NCI-H1436 (cell line): ENCODE results near the gene KRT84.

Source experiments
- DNase-seq: peaks from one replicate; lab custom pipeline; 2025; lab: John Stamatoyannopoulos, UW

The KRT84 gene

DNA sequence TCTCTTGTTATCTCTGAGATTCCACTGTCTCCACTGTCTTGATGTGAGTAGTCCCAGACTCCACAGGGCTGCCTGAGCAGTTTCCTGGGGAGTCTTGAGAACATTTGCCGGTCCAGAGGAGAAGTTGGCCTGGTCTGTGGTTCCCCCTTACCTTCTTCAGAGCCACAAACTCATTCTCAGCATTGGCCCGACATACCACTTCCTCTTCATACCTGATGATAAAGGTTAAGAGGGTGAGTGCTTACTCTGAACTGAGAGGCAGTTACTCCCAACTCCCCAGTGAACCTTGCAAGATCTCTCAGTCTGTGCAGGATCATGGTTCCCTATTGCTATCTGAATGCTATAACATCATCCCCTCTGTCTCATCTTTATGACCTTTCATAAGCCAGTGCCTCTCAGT, 2.6 kb downstream of the KRT84 start:
- no peak for DNase-seq

DNA sequence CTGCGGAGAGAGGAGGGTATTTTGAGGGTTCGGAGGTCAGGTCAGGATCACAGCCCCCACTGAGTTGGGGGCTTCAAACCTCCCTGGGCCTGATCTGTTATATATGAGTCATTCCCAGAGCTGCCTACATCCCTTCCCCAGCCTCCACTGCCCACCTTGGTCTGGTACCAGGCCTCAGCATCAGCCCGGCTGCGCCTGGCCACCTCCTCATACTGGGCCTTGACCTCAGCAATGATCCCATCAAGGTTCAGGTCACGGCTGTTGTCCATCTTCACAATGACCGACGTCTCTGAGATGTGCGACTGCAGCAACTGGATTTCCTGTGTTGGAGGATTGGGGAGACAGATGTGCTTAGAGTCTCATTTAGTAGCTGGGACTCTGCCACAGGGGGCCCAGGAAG, 4.2 kb downstream of the KRT84 start:
- DNase-seq, result no peak

DNA sequence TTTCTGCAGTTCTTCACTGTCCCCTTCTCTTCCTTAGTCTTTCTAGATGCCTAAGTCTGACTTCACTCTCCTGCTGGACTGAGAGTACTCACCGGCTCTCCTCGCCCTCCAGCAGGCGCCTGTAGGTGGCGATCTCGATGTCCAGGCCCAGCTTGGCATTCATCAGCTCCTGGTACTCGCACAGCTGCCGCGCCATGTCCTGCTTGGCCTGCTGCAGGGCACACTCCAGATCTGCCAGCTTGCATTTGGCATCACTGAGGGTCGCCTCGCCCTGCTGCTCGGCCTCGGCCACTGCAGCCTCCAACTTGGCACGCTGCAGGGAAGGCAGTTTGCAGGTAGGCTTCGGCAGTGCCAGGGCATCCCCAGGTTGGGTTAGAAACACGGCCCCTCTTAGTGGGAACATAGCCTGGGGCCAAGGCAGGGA, 5.2 kb downstream of the KRT84 start:
- no peak for DNase-seq

DNA sequence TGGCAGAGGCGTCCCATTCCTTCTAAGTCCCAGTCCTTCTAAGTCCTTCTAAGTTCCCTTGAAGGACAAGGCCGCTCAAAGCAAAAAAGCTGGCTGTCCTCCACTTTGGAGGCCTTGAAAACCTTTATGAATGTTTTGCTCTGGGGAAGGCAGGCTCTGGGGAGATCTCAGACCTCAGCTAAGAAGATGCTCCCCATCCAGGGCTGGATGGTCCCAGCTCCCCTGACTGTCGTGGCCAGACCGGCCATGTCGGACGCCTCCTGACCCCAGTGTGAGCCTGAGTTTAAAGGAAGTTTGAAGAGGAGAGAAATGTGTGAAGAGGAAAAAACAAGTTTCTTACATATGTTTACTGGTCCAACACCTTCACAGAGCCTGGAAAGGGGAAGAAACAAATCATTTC, 5.9 kb downstream of the KRT84 start:
- no peak for DNase-seq

DNA sequence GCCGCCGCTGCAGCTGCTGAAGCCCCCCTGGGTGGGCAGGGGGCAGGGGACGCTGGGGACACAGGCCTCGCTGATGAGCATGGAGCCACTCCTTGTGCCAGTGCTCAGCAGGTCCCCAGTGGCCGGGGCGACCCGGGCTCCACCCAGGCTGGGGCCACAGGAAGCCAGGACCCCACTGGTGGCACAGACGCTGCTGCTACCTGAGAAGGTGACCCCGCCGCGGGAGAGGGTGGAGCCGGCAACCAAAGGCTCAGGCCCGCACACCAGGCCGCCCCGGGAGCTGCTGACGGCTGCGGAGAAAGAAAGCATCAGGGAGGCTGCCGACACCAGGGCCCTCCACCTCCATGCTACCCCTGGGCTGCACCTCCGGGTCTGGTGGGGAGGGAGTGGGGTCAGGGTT, 7.4 kb downstream of the KRT84 start:
- no peak for DNase-seq

DNA sequence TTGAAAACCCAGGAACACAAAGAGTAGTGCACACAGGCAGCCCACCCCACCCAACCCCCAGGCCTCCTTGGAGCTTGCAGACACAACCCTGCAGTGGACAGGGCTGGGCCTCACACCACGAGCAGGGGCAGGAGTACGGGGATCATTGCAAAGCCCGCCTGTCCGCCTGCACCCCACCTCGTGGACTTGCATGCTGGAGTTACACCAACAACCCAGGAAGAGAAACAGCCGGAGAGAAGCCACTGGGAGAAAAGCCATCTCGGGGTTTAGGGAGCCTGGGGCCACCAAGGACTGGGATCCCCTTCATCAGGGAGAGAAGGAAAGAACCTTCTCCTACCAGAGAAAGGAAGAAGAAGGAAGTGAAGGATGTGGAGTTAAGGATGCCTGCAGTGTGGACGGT, 8.2 kb downstream of the KRT84 start:
- DNase-seq, result no peak

DNA sequence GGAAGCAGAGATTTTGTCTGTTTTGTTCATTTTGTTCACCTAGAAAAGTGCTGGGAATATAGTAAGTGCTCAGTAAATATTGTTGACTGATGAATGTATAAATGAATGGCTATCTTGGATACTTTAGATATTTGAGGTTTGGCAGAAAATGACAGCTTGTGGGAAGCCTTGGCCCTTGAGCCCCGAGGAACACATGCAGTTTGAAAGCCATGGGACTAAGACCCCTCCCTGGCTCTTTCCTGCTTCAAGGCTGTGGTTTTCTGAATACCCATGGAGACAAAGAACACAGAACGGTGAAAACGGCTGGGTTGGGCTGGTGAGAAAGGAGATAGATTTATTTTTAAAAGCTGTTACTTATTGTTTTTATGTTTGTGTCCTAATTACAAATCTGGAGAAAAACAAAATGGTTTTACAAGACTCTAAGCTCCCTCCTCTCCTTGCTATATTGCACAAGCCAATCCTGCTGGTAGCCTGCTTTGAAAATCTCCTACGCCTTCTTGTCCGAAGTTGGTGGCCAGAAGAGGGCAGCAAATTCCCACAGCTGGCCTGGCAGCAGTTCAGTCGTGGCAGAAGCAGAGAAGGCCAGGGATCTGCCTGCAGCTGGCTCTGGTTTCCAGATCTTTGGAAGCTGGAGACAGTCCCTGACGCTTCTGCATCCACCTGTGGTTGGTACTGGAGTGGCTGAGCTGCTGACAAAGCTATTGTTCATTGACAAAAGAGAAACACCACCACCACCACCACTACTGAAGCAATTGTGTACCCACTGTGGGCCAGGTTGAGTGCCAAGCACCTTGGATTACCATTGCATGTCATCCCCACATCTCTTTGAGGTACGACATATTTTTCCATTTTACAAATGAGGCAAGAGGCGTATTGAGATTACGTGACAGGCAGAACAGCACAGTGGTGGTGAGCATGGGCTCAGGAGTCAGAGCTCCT, 13.0 kb downstream of the KRT84 start:
- peak; percentile 64 for DNase-seq

DNA sequence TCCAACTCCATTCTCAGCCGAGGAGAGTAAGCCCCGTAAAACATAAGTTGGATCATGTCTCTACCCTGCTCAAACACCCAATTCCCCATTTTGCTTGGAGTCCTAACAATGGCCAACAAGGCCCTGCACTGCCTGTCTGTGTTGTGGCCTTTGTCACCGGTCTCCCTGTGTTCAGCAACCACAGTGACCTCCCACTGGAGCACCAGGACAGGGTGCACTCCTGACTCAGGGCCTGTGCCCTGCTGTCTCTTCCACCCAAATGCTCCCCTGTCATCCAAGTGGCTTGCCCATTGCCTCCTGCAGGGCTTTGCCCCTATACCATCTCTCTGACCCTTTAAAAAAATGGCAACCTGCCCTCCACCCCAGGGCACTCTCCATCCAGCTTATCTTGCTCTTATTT, 13.7 kb downstream of the KRT84 start:
- no peak for DNase-seq

DNA sequence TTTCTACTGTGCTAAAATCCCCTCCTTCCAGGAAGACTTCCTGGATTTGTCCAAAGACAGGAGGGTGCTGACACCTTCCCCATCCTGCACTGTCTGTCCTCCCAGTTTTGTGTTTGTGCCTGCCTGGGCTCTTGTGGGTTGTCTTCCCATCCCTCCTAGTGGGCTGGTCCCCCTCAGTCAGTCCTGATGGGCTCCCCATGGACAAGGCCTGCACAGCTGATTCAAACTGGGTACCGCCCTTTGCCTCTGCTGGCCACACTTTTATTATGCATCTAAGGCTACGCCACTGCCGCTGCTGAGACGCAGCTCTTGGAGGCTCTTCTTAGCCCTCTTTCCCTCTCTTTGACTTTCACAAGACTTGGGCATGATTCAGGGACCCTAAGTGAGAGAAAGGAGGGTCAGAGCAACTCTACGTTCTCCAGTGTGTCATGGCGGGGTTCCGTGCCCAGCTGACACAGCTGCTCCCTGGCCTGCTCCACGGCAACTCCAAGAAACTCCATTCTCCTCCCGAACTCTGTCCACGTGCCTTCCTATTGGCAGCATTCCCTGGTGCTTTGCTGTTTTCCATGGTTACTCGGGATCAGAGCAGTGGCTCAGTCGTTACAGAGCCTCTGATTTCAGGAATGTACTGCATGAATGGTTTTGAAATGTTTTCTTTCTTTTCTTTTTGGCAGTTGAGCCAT, 14.4 kb downstream of the KRT84 start:
- no peak for DNase-seq

DNA sequence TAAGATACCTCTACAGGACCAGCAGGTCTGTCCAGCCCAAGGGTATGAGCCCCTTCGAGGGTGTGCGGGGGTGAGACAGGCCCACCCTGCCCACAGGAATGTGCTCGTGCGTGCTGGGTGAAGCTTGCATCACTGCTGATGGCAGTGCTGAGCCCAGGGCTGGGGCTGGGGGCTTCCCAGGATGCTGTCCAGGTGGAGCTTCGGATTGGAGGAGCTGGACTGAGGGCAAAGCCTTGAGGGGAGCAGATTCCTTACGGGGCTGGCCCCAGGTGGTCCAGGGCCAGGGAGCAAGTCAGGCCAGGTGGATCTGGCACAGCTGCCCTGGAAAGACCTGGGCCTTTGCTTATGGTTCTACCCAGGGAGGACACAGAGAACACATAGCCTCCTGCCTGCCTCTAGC, 15.6 kb downstream of the KRT84 start:
- no peak for DNase-seq

DNA sequence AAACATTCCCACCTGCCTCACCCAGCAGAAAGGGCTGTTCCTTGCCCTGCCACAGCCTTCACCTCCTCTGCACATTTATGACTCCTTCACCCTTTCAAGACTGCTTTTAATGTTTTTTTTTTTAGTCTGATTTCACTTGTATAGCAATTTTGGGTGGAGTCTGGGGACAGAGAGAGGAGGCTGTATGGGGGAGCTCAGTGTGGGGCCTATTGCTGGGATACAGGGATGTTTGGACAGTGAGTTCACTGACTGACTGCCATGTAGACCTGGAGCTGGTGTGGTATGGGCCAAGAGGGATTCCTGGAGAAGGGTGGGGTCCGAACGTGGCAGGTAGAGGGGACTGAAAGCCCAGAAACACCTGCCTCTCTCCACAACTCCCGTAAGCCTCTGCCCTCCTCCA, 16.2 kb downstream of the KRT84 start:
- DNase-seq, result no peak

DNA sequence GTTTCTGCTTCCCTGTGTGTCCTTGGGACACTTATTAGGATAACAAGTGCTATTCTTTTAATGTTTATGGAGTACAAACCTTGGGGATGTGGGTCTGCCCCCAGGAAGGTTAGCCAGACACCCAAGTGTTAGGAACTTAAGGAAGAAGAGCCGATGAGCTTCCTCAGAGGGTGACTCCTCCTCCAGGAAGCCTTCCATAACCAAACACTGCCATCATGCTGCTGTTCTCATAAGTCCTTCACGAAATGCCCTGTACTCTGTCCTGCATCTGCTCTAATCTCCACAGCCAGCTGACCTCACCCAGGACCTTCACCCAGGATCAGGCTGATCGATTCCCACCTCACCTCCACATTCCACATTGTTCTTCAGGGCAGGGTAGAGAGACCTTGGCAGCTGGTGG, 16.9 kb downstream of the KRT84 start:
- DNase-seq, result no peak

DNA sequence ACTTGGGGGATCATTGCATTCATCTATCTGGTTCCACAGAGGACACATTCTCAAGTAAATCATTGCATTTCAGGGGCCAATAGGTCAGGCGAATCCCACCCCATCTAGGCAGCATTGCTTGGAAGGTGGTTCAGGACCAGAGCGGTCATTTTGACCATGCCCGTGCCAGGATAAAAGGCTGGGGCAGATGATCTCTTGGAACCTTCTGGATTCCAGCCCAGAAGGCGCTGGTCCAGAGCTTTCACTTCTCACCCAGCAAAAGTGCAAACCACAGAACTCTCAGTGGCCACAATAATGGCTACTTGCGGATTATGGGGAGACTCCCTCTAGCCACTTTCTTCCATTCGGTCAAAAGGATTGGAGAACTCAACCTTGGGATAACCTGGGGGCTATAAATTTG, 17.6 kb downstream of the KRT84 start:
- no peak for DNase-seq

DNA sequence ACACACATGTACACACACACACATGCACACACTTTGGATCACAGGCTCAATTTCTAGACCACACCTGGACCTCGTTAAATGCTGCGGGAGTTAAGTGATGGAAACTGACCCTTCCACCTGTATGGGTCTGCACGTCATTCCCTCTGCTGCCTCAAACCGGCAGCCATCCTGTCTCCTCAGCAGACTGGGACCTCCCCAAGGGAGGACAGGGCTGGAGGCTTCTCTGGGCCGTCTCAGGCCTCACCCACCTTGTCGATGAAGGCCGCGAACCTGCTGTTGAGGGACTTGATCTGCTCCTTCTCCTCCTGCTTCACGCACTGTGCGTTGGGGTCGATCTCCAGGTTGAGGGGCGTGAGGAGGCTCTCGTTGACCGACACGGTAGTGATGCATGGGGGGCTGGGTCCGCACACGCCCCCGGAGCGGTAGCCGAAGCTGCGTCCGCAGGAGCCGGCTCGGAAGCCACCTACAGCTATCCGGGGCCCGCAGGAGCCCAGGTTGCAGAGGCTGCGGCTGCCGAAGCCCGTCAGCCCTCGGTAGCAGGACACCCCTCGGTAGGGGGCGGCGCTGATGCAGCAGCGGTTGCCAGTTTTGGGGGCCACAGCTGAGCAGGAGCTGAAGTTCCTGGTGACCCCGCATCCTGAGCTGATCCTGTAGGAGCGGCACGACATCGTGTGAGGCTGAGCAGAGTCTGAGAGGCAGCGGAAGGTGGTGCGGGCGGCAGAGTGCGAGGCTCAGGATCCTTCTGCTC, 18.5 kb downstream of the KRT84 start, which contains the start of gene KRT85:
Gene KRT85 (minus strand): TSS at position 744 of the 748 bp plus-strand sequence. CDS start 76 bp downstream, at position 668.
- no peak for DNase-seq

DNA sequence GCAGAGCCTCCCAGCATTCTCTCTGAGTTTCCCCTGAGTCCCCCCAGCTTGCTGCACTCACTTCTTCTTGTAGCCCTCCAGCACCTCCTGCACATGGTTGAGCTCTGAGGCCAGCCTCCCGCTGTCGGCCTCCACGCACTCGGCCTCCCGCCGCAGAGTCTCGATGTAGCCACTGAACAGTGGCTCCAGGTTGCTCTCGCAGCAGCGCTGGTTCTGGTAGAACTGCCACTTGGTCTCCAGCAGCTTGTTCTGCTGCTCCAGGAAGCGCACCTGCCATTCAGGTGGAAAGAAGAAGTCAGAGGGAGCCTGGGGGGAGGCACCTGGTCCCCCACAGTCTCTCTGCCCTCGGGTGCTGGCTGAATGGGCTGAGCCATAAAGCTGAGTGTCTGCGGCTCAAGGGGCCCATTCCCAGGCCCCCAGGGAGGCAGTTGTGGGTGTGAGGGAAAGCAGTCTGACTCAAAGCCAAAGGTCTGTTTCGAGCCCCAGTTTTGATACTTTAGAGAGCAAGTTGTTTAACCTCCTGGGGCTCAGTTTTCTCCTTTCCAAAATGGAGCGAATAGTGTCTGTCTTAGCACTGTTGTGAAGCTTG, 20.5 kb downstream of the KRT84 start:
- peak; percentile 10 for DNase-seq

DNA sequence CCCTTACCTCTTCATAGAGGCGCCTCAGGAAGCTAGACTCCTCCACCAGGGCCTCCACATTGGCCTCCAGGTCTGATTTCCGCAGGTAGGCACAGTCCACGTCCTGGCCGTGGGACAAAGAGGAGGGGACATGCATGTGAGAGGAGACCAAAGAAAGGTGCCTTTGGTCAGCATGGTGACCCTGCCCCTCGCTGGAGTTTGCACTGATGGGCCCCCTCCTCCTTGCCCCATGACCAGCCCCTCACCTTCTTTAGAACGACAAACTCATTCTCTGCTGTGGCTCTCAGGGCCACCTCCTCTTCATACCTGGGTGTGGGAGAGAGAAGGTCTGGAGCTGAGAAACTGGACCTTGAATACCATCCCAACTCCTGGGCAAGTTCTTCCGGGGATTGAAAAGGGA, 21.4 kb downstream of the KRT84 start:
- DNase-seq, result no peak

DNA sequence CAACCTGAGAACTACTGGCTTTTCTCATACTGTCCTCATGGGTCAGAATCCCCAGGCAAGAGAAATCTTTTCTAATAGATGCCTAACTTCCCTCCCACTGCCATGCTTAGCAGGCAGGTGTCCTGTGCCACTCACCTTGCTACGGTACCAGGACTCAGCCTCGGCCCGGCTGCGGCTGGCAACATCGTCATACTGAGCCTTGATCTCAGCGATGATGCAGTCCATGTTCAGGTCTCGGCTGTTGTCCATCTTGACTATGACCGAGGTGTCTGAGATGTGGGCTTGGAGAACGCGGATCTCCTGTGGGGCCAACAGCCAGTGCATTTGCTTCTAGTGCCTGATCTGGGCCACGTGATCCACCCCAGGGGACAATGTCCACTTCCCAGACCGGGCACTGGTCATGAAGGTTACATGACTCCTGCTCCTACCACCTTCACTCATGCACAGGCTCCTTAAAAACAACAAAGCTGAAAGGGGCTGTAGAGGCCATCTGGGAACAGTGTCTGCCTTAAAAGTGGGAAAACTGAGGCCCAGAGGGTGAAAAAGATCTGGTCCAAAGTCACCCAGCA, 22.3 kb downstream of the KRT84 start:
- DNase-seq, result no peak

DNA sequence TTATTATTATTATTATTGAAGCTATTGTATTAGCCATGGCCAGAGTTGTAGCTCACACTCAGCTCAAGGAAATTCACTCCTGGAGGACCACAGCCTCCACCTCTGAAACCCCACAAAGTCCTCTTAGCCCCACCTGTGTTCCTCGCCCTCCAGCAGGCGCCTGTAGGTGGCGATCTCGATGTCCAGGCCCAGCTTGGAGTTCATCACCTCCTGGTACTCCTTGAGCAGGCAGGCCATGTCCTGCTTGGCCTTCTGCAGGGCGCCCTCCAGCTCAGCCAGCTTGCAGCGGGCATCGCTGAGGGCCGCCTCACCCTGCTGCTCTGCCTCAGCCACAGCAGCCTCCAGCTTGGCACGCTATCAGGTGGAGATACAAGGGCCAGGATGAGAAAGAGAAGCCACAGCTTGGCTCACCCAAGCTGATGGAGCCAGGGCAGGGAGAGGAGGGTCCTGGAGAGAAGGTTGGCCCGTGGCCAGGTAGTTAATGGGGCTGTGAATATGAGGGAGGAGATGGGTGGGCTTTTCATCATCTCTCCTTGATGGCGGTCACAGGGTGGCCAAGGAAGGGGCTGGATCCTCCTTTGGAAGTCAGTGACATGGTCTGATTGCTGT, 23.2 kb downstream of the KRT84 start:
- no peak for DNase-seq

DNA sequence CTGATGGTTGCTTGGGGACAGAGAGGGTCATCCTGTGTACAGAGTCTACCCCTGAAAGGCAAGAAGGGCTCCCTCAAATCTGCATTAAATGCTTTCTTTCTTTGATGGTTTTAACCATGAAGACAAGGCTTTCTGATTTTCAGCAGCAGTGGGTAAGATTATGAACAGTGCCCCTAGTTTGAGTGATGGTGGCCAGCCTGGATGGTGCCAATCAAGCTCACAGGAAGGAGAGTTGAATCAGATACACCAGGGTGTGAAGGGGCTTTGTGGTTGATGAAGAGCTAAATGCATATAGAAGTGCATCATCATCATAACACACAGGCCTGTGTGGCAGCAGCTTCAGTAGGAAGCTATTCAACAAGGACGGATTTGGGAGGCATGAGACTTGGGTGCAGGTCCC, 23.9 kb downstream of the KRT84 start:
- DNase-seq, result no peak

DNA sequence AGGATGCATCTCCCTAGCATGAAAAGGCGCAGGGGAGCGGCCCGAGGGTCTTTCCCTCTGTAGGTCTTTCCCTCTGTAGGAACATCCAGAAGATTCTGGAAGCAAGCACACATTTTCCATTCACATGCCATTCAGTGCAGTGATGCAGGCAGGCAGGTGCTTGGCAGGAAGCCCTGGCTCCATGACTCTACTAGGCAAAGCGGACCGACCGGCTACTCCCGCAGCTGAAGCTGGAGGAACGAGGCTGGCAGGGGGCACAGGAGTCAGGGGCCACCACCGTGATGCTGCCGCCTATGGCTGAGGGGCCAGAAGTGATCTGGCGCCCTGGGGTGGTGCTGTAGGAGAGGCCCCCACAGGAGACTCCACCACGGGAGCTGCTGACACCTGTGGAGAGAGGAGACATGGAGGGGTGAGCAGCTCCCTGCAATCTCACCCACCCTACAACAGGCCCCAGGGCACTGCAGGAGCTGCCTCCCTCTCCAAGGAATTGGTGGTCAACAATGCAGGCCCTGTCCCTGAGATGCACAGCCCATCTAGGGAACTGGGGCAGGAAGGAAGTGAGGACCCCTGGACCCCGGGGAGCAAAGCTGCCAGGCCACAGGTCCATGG, 24.7 kb downstream of the KRT84 start:
- DNase-seq, result no peak

DNA sequence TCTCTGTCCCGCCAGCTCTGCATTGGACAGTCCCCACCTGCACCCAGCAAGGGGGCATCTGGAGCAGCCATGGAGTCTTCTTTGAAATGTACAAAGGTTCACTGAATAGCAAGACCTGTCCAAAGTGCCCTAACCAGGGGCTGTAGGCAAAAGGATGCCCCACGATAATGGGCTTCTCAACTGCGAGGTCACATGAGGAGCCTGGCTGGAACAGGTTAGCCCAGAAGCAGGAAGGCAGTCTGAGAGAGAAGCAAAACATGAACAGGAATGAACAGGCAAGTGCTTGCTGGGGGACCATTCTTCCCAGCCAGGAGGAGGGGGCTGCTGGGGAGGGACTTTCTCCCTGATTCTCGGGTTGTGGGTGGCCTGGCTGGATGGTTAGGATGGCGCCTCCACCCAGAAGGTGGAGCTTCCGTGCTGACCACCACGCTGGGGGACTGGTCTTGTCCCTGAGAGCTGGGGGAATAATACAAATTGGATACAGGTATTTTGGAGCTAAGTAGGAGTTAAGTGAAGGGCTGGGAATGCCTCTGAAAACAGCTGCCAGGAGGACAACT, 25.3 kb downstream of the KRT84 start:
- DNase-seq, result no peak
